OCI-LY7 (cell line): ENCODE data around the gene DSCAM.
"Not testable (repeated sequence)": the region's sequence is repeated elsewhere in the genome, so short reads cannot be mapped to it uniquely, and the experiment has no call there.

Experiments
- EZH2phosphoT487 ChIP-seq: fragments of 200-600 bp; sonication (generic); IDR thresholded peaks from 2 replicates; pipeline ENCODE4 v1.6.1; 2018; ENCODE audit warnings: low read depth, borderline replicate concordance, mild to moderate bottlenecking, mixed run types, antibody characterized with exemption, low read length, moderate library complexity, mixed read lengths
- TF ChIP-seq, protein P1 (sequence below): fragments of 200-600 bp; sonication (generic); conservative IDR thresholded peaks from 2 replicates; pipeline ENCODE4 v1.5.1; 2014; ENCODE audit warnings: mild to moderate bottlenecking, antibody characterized with exemption, low read length, moderate library complexity, mixed read lengths

DNA sequence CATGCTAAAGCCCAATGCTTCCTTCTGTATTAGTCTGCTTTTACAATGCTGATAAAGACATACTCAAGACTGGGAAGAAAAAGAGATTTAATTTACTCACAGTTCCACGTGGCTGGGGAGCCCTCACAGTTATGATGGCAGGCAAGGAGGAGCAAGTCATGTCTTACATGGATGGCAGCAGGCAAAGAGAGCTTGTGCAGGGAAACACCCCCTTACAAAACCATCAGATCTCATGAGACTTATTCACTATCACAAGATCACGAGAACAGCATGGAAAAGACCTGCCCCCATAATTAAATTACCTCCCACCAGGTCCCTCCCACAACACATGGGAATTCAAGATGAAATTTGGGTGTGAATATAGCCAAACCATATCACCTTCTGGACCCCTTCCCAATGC lies 407.4 kb downstream of the DSCAM start:
- TF ChIP-seq, protein P1, sequence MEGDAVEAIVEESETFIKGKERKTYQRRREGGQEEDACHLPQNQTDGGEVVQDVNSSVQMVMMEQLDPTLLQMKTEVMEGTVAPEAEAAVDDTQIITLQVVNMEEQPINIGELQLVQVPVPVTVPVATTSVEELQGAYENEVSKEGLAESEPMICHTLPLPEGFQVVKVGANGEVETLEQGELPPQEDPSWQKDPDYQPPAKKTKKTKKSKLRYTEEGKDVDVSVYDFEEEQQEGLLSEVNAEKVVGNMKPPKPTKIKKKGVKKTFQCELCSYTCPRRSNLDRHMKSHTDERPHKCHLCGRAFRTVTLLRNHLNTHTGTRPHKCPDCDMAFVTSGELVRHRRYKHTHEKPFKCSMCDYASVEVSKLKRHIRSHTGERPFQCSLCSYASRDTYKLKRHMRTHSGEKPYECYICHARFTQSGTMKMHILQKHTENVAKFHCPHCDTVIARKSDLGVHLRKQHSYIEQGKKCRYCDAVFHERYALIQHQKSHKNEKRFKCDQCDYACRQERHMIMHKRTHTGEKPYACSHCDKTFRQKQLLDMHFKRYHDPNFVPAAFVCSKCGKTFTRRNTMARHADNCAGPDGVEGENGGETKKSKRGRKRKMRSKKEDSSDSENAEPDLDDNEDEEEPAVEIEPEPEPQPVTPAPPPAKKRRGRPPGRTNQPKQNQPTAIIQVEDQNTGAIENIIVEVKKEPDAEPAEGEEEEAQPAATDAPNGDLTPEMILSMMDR = not testable (repeated sequence)
- not testable (repeated sequence) for TF ChIP-seq EZH2phosphoT487
